Tibial nerve (tissue), 4 donors: ENCODE measurements around the gene ZCCHC3. TPM values are rescaled to one million over a fixed set of nuclear protein-coding genes. Genes with fewer than 3 reads are reported as not detected.

ENCODE experiments used
- DNase-seq, 2 donors: peaks; one replicate each; pipeline ENCODE4 v3.0.0-alpha.2; 2019; ENCODE audit warnings: low spot score in 2 of 2
- H3K27ac ChIP-seq, 4 donors: fragments of 200-600 bp; sonication (generic) in 3 of 4; one replicate each; pipeline ENCODE4 v1.5.1; 2017 to 2019; ENCODE audit warnings: mild to moderate bottlenecking in 1 of 4
- H3K27me3 ChIP-seq, 2 donors: fragments of 200-600 bp; sonication (generic) in 1 of 2; one replicate each; pipeline versions ENCODE4 v1.5.1 to v1.6.0; 2017 to 2019
- H3K36me3 ChIP-seq, 3 donors: fragments of 200-600 bp; sonication (generic); one replicate each; pipeline ENCODE4 v1.5.1; 2018 to 2019
- H3K4me1 ChIP-seq, 4 donors: fragments of 200-600 bp; sonication (generic) in 3 of 4; one replicate each; pipeline ENCODE4 v1.5.1; 2017 to 2019
- H3K4me3 ChIP-seq, 4 donors: fragments of 200-600 bp; sonication (generic) in 3 of 4; one replicate each; pipeline ENCODE4 v1.5.1; 2017 to 2019; ENCODE audit warnings: mild to moderate bottlenecking in 1 of 4, moderate library complexity in 1 of 4
- H3K9me3 ChIP-seq, 4 donors: fragments of 200-600 bp; sonication (generic) in 3 of 4; one replicate each; pipeline ENCODE4 v1.5.1; 2017 to 2019
- EP300 ChIP-seq, 2 donors: sonication (generic); formaldehyde crosslinking; IDR thresholded peaks; one replicate each; pipeline ENCODE4 v1.6.1; 2017; ENCODE audit warnings: antibody characterized with exemption in 2 of 2, mild to moderate bottlenecking in 1 of 2
- POLR2A ChIP-seq, 2 donors: fragments of 450-650 bp; IDR thresholded peaks; one replicate each; pipeline ENCODE4 v1.6.1; 2017; ENCODE audit warnings: antibody characterized with exemption in 2 of 2, mild to moderate bottlenecking in 2 of 2, moderate library complexity in 2 of 2
- WGBS, 2 donors: methylation state at CpG; one replicate each; pipeline ENCODE4 v1.1.5; 2018; 5-methylcytosine and 5-hydroxymethylcytosine counted together
- total RNA-seq, 4 donors: library from RNA; depleted of rRNA; stranded (reverse); fragments of >200 nt; gene quantifications; one replicate each; pipeline ENCODE4 v1.1.0, GENCODE V29; 2016
- TF ChIP-seq, protein P1 (sequence below), 5 experiments: fragments of 200-600 bp in 3 of 5; fragments of 450-650 bp in 2 of 5; sonication (generic) in 3 of 5; IDR thresholded peaks; one replicate each; pipeline ENCODE4 v1.5.1; 2016 to 2019; ENCODE audit warnings: antibody characterized with exemption in 5 of 5, mild to moderate bottlenecking in 3 of 5, moderate library complexity in 2 of 5

ZCCHC3 gene
- total RNA-seq, 4 donors from 2014 or later = 12.0 to 24.9 (median 20.6) TPM

DNA sequence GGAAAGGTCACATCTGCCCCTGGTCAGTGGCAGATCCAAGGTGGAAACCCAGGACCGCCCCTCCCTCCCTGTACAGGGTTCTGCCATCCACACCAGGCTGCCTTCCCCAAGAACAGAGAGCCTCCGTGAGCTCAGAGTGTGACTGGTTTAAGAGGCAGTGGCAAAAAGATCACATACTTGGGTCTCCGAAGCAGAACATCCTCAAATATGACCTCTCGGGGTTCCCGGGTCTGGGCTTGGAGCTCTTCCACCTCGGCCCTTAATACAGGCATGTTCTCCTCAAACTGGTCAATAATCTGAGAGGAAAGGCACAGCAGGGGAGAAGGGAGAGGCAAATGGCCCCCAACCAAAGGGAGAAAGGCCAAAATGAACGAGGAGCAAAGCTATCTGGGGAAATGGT, 21.6 kb upstream of the ZCCHC3 start:
- 90 to 94% methylated on average over 7 of the region's 7 CpGs for WGBS, 2 donors
- Histone ChIP-seq H3K36me3 (peaks cover 0 to 58% (median 0%) of the 10 kb centered on the region in 3 donors), H3K4me1 (no peaks in the 10 kb centered on the region), H3K4me3 (no peak overlapping the region), H3K9me3 (no peaks in the 10 kb centered on the region), H3K27me3 (no peaks in the 10 kb centered on the region), H3K27ac (no peak overlapping the region)
- TF ChIP-seq EP300 (IDR thresholded peaks at IDR 0.05) (no peak), POLR2A (IDR thresholded peaks at IDR 0.05) (no peak)
- TF ChIP-seq, protein P1, sequence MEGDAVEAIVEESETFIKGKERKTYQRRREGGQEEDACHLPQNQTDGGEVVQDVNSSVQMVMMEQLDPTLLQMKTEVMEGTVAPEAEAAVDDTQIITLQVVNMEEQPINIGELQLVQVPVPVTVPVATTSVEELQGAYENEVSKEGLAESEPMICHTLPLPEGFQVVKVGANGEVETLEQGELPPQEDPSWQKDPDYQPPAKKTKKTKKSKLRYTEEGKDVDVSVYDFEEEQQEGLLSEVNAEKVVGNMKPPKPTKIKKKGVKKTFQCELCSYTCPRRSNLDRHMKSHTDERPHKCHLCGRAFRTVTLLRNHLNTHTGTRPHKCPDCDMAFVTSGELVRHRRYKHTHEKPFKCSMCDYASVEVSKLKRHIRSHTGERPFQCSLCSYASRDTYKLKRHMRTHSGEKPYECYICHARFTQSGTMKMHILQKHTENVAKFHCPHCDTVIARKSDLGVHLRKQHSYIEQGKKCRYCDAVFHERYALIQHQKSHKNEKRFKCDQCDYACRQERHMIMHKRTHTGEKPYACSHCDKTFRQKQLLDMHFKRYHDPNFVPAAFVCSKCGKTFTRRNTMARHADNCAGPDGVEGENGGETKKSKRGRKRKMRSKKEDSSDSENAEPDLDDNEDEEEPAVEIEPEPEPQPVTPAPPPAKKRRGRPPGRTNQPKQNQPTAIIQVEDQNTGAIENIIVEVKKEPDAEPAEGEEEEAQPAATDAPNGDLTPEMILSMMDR (IDR thresholded peaks at IDR 0.05) = no peak
- no peak for DNase-seq

DNA sequence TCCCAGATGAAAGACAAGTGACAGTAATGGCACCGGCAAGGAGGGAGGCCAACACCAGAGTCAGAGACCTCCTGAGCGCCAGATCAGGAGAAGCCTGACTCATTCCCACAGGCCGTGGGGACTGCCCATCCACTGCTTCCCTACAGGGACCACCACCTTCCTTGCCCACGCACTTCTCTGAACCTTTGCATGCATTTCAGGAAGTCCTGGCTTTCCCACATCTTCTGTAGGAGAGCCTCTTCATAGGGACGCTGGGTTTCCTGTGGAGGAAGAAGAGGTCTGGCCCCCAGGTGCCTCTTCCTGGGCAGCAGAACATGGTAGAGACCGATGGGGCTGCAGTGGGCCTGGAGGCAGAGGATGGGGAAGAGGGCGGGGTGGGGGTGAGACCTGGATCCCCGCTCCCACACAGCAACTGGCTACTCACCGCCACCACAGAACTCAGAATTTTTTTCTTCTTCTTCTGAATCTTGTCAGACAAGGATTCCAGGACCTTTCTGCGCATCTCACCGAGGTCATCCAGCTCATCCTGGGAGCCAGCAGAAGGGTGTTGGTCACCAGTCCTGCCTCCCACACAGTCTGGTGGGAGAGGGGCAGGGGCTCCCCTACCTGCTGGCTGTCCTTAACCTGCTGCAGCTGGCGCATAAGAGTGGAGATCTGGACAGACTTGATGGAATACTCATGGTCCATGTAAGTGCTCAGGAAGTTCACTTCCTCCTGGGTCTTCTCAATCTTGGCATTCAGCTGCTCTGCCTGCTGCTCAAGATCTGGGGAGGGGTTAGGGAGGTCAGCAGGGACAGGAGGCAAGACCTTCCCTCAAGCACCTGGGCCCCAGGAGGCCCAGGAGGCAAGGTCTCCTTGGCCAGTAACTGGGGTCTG, 20.5 kb upstream of the ZCCHC3 start:
- H3K27ac ChIP-seq = no peak overlapping the region
- 94% methylated on average over 11 to 12 of the region's 12 CpGs for WGBS, 2 donors
- H3K9me3 ChIP-seq = no peaks in the 10 kb centered on the region
- H3K4me1 ChIP-seq = no peaks in the 10 kb centered on the region
- DNase-seq = no peak
- TF ChIP-seq EP300 (IDR thresholded peaks at IDR 0.05) = no peak
- TF ChIP-seq, protein P1 (IDR thresholded peaks at IDR 0.05) = no peak
- peaks cover 0 to 64% (median 0%) of the 10 kb centered on the region in 3 donors for H3K36me3 ChIP-seq
- H3K4me3 ChIP-seq = no peak overlapping the region
- H3K27me3 ChIP-seq = no peaks in the 10 kb centered on the region

DNA sequence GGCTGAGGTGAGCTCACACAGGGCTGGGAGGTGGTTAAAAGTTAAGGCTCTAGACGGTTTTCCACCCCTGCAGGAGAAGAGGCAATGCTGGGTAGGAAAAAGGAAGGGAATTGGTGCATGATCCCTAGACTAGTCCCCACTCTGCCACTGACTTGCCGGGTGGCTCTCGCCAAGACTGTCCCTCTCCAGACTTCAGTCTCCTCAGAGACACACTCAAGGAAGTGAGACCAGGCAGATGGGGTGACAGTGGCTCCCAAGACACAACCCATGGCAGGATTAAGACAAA, 19.9 kb upstream of the ZCCHC3 start:
- Histone ChIP-seq H3K4me3 (no peak overlapping the region), H3K4me1 (no peaks in the 10 kb centered on the region), H3K27ac (no peak overlapping the region), H3K36me3 (peaks cover 0 to 66% (median 0%) of the 10 kb centered on the region in 3 donors), H3K27me3 (no peaks in the 10 kb centered on the region), H3K9me3 (no peaks in the 10 kb centered on the region)
- no peak for DNase-seq
- 36 to 50% methylated on average over 3 of the region's 3 CpGs for WGBS, 2 donors
- TF ChIP-seq, protein P1 (IDR thresholded peaks at IDR 0.05) = no peak
- no peak for TF ChIP-seq POLR2A (IDR thresholded peaks at IDR 0.05)
- TF ChIP-seq EP300 (IDR thresholded peaks at IDR 0.05) = no peak

DNA sequence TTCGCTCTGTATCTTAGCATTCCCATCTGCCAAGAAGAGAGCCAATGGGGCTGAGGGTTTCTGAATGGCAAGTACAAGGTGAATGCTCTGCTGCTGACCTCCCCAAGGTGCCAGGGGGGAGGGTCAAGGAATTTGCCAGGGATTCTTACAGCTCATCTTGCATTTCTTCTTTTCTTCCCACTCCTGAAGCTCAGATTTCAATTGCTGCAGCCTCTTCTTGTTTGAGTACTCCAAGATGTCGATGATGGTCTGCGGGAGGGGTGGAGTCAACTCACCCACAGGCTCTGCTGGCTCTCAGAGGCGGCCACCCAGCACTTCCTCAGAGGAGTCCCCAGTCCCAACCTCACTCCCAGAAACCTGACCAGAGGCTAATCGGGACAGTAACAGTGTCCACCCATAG, 19.2 kb upstream of the ZCCHC3 start:
- no peak for TF ChIP-seq EP300 (IDR thresholded peaks at IDR 0.05)
- TF ChIP-seq POLR2A (IDR thresholded peaks at IDR 0.05) = no peak
- TF ChIP-seq, protein P1 (IDR thresholded peaks at IDR 0.05) = no peak
- no peak for DNase-seq
- Histone ChIP-seq H3K9me3 (no peaks in the 10 kb centered on the region), H3K27me3 (no peaks in the 10 kb centered on the region), H3K4me1 (no peaks in the 10 kb centered on the region), H3K4me3 (no peak overlapping the region), H3K36me3 (peaks cover 0 to 66% (median 0%) of the 10 kb centered on the region in 3 donors), H3K27ac (no peak overlapping the region)
- WGBS, 2 donors = 72 to 75% methylated on average over 5 of the region's 5 CpGs
